K562 (cell line): Measurements from ENCODE around the gene FBXO48. TPM values are rescaled to one million over a fixed set of nuclear protein-coding genes. Genes with fewer than 3 reads are reported as not detected.
A peak's percentile ranks its signal among the peaks of the same experiment; 100 is the strongest.

Experiments used
- ATAC-seq: fragments of 200-7000 bp; cut with Tn5 transposase; 3 replicates; pipeline ENCODE4 v1.9.1; 2020; ENCODE audit warnings: moderate library complexity
- BruUV-seq: library from RNA; stranded (reverse); fragments of 400-500 nt; replicated peaks from 2 replicates; lab custom pipeline; 2021; lab: Mats Ljungman, UMichigan
- CTCF ChIA-PET: fragments of 300-600 bp; formaldehyde crosslinking; extraction: SDS; loops from one replicate; lab custom pipeline; 2021; ENCODE audit warnings: low intra/inter-chr PET ratio; lab: Yijun Ruan, JAX
- POLR2A ChIA-PET: fragments of 300-600, 350-650 bp; sonication (Branson Sonifier 250); formaldehyde crosslinking; extraction: SDS; loops from one replicate; lab custom pipeline; 2021; ENCODE audit warnings: antibody characterized with exemption, inconsistent platforms; lab: Yijun Ruan, JAX
- DNase-seq, 4 experiments: peaks; one replicate each; pipeline versions ENCODE4 v3.0.0 to v3.0.0-alpha.2; 2011 to 2018; ENCODE audit warnings: low spot score in 3 of 4, mixed read lengths in 3 of 4; ENCODE audit errors: extremely low read depth in 1 of 4
- FAIRE-seq: peaks from 2 replicates; lab custom pipeline; 2011; peaks lifted over from hg19 to GRCh38; lab: Jason Lieb, UNC
- H2AFZ ChIP-seq: 2 replicates; pipeline ENCODE4 v1.6.0; 2011; ENCODE audit warnings: low read depth, low read length, control low read depth, inconsistent platforms
- H3K27ac ChIP-seq: fragments of 200-600 bp; 3 replicates; pipeline ENCODE4 v1.8.0; 2011; ENCODE audit warnings: low read depth, mild to moderate bottlenecking, control low read depth, inconsistent platforms, low read length, moderate library complexity, mixed read lengths; ENCODE audit errors: extremely low read depth
- H3K27me3 ChIP-seq, 2 experiments: fragments of 300-600 bp in 1 of 2; 2 replicates in 1 of 2; 3 replicates in 1 of 2; pipeline versions ENCODE4 v1.6.0 to v1.8.0; 2011; ENCODE audit warnings: inconsistent platforms in 2 of 2, low read length in 2 of 2, mild to moderate bottlenecking in 1 of 2, mixed read lengths in 1 of 2, moderate library complexity in 1 of 2; ENCODE audit not compliant: control insufficient read depth in 2 of 2, insufficient read depth in 2 of 2
- H3K36me3 ChIP-seq: fragments of 300-600 bp; 3 replicates; pipeline ENCODE4 v1.8.0; 2011; ENCODE audit warnings: mild to moderate bottlenecking, low read length, inconsistent platforms; ENCODE audit not compliant: control insufficient read depth, insufficient read depth
- H3K4me1 ChIP-seq, 2 experiments: fragments of 200-600 bp in 1 of 2; replicated peaks in 1 of 2; 2 replicates in 1 of 2; 3 replicates in 1 of 2; pipeline versions ENCODE4 v1.5.1 to v1.8.0; 2011; ENCODE audit warnings: inconsistent platforms in 2 of 2, low read length in 2 of 2, mild to moderate bottlenecking in 1 of 2, mixed read lengths in 1 of 2, moderate library complexity in 1 of 2; ENCODE audit not compliant: control insufficient read depth in 2 of 2, insufficient read depth in 2 of 2
- H3K4me2 ChIP-seq: 2 replicates; pipeline ENCODE4 v1.6.1; 2011; ENCODE audit warnings: low read length, control low read depth, inconsistent platforms, mixed read lengths; ENCODE audit not compliant: insufficient read depth
- H3K4me3 ChIP-seq: fragments of 200-600 bp; sonication (generic), shearing (Covaris generic); 2 replicates; pipeline ENCODE4 v1.5.1; 2016; ENCODE audit warnings: control low read depth, inconsistent platforms
- H3K79me2 ChIP-seq: fragments of 200-600 bp; 3 replicates; pipeline ENCODE4 v1.8.0; 2011; ENCODE audit warnings: low read length, inconsistent platforms; ENCODE audit not compliant: control insufficient read depth, insufficient read depth
- H3K9ac ChIP-seq, 2 experiments: 2 replicates each; pipeline versions ENCODE4 v1.6.0 to v1.6.1; 2011; ENCODE audit warnings: low read depth in 2 of 2, low read length in 2 of 2, control low read depth in 1 of 2, inconsistent platforms in 1 of 2, mild to moderate bottlenecking in 1 of 2, mixed read lengths in 1 of 2; ENCODE audit not compliant: insufficient read depth in 1 of 2
- H3K9me1 ChIP-seq: one replicate; pipeline ENCODE4 v1.6.0; 2011; ENCODE audit warnings: inconsistent platforms, mild to moderate bottlenecking, low read length, moderate library complexity; ENCODE audit not compliant: control insufficient read depth, insufficient read depth
- H3K9me3 ChIP-seq: replicated peaks from 2 replicates; pipeline ENCODE4 v1.5.1; 2011; ENCODE audit warnings: low read depth, low read length, inconsistent platforms; ENCODE audit not compliant: control insufficient read depth, insufficient read depth
- H4K20me1 ChIP-seq: replicated peaks from 2 replicates; pipeline ENCODE4 v1.6.1; 2011; ENCODE audit warnings: low read length, inconsistent platforms, mixed read lengths; ENCODE audit not compliant: control insufficient read depth, insufficient read depth
- ATF1 ChIP-seq, 2 experiments: fragments of 450-650 bp in 1 of 2; IDR thresholded peaks; 2 replicates each; pipeline ENCODE4 v1.6.1; 2016; ENCODE audit warnings: missing compliant biosample characterization in 1 of 2, missing genetic modification characterization in 1 of 2
- BMI1 ChIP-seq: fragments of 150-350 bp; IDR thresholded peaks from 2 replicates; pipeline ENCODE4 v1.6.1; 2014; ENCODE audit warnings: low read length
- BRCA1 ChIP-seq, 2 experiments: fragments of 450-650 bp in 1 of 2; sonication (generic) in 1 of 2; formaldehyde crosslinking in 1 of 2; IDR thresholded peaks; 2 replicates each; pipeline versions ENCODE4 v1.5.0 to v1.6.1; 2017 to 2020; ENCODE audit warnings: mild to moderate bottlenecking in 1 of 2, missing genetic modification reagents in 1 of 2
- C11orf30 ChIP-seq: fragments of 450-650 bp; IDR thresholded peaks from 2 replicates; pipeline ENCODE4 v1.6.1; 2016; ENCODE audit warnings: low read depth, mild to moderate bottlenecking
- CEBPB ChIP-seq: fragments of 450-650 bp; IDR thresholded peaks from 2 replicates; pipeline ENCODE4 v1.6.1; 2016; ENCODE audit warnings: missing genetic modification characterization, missing compliant biosample characterization
- CEBPG ChIP-seq, 3 experiments: fragments of 200-800 bp in 1 of 3; sonication (Bioruptor generic) in 1 of 3; sonication (generic) in 1 of 3; formaldehyde crosslinking in 1 of 3; IDR thresholded peaks in 2 of 3; conservative IDR thresholded peaks in 1 of 3; 2 replicates each; pipeline versions ENCODE4 v1.6.1 to v1.8.0; 2016 to 2022; ENCODE audit warnings: missing compliant biosample characterization in 2 of 3, missing genetic modification characterization in 2 of 3, mild to moderate bottlenecking in 1 of 3, missing genetic modification reagents in 1 of 3
- CHCHD3 ChIP-seq: fragments of 250-450 bp; sonication (Bioruptor Pico); IDR thresholded peaks from 2 replicates; pipeline ENCODE4 v2.1.2; 2022; ENCODE audit warnings: mild to moderate bottlenecking
- DPF2 ChIP-seq: fragments of 450-650 bp; IDR thresholded peaks from 2 replicates; pipeline ENCODE4 v1.6.1; 2016
- EP300 ChIP-seq: IDR thresholded peaks from 2 replicates; pipeline ENCODE4 v1.6.1; 2012; ENCODE audit warnings: low read length, improper control_type of control experiment
- FOSL1 ChIP-seq: fragments of 200-800 bp; sonication (Bioruptor generic); conservative IDR thresholded peaks from 2 replicates; pipeline ENCODE4 v1.6.1; 2016; ENCODE audit warnings: missing genetic modification characterization, missing compliant biosample characterization
- FUS ChIP-seq: fragments of 200-400 bp; formaldehyde crosslinking; optimal IDR thresholded peaks from 2 replicates; pipeline ENCODE3; 2017; ENCODE audit warnings: low read depth, low read length
- GTF2F1 ChIP-seq: IDR thresholded peaks from 2 replicates; pipeline ENCODE4 v1.6.1; 2011; ENCODE audit warnings: low read depth, low read length, improper control_type of control experiment
- KDM1A ChIP-seq, 2 experiments: fragments of 450-650 bp; IDR thresholded peaks; 2 replicates each; pipeline ENCODE4 v1.6.1; 2016; ENCODE audit warnings: mild to moderate bottlenecking in 2 of 2
- NCOA6 ChIP-seq: fragments of 450-650 bp; IDR thresholded peaks from 2 replicates; pipeline ENCODE4 v1.6.1; 2017; ENCODE audit warnings: mild to moderate bottlenecking
- NUFIP1 ChIP-seq: fragments of 450-650 bp; IDR thresholded peaks from 2 replicates; pipeline ENCODE4 v1.6.1; 2018; ENCODE audit not compliant: partially characterized antibody
- PRMT5 ChIP-seq: sonication (generic); formaldehyde crosslinking; IDR thresholded peaks from 2 replicates; pipeline ENCODE4 v1.5.0; 2020; ENCODE audit warnings: missing genetic modification reagents
- RFX1 ChIP-seq: fragments of 450-650 bp; IDR thresholded peaks from 2 replicates; pipeline ENCODE4 v1.6.1; 2016; ENCODE audit warnings: mild to moderate bottlenecking, moderate library complexity
- SIRT6 ChIP-seq: IDR thresholded peaks from one replicate; pipeline ENCODE4 v1.6.1; 2012; ENCODE audit warnings: low read depth, mild to moderate bottlenecking, control low read depth, inconsistent platforms, low read length, moderate library complexity
- SMARCA4 ChIP-seq: fragments of 450-650 bp; IDR thresholded peaks from 2 replicates; pipeline ENCODE4 v1.6.1; 2016
- SOX6 ChIP-seq: fragments of 450-650 bp; IDR thresholded peaks from 2 replicates; pipeline ENCODE4 v1.6.1; 2014; ENCODE audit warnings: mild to moderate bottlenecking
- ZNF561 ChIP-seq: fragments of 450-650 bp; formaldehyde crosslinking; conservative IDR thresholded peaks from 2 replicates; pipeline ENCODE4 v1.4.0; 2020; ENCODE audit warnings: mild to moderate bottlenecking, moderate library complexity
- WGBS: fragments of 100-300 bp; shearing (Covaris generic); methylation state at CpG from one replicate; pipeline ENCODE4 v1.1.6; 2016; ENCODE audit warnings: low coverage, mixed read lengths; ENCODE audit not compliant: insufficient coverage; ENCODE audit errors: missing lambda C conversion rate; 5-methylcytosine and 5-hydroxymethylcytosine counted together
- in situ Hi-C: fragments of 300-500 bp; cut with MboI; formaldehyde crosslinking; loops from 4 replicates; pipeline ENCODE4 v1.15.0; 2018; ENCODE audit warnings: inconsistent platforms, mixed read lengths
- intact Hi-C: fragments of 100-400 bp; cut with micrococcal nuclease; formaldehyde crosslinking; loops from 2 replicates; pipeline ENCODE4 v1.14.2; 2022
- polyA plus RNA-seq, 8 experiments: library from polyadenylated mRNA; depleted of rRNA in 4 of 8; stranded (reverse) in 5 of 8; unstranded in 3 of 8; fragments of >200 nt; fragmentation: Nextera tagmentation in 2 of 8; fragmentation: Illumina TruSeq in 1 of 8; extraction: Ambion mirVana in 2 of 8; extraction: Trizol in 1 of 8; gene quantifications; 2 replicates each; pipeline versions ENCODE4 v1.2.1 to v1.2.3, GENCODE V29; 2011 to 2014; ENCODE audit warnings: inconsistent platforms in 1 of 8, missing spikeins in 1 of 8
- total RNA-seq, 7 experiments: library from RNA; depleted of rRNA in 6 of 7; stranded (reverse); fragments of >200 nt in 6 of 7; fragmentation: Illumina TruSeq in 2 of 7; extraction: Trizol in 2 of 7; gene quantifications; 2 replicates each; pipeline versions ENCODE4 v1.2.1 to v1.2.3, GENCODE V29; 2011 to 2021; ENCODE audit warnings: low replicate concordance in 1 of 7
- TF ChIP-seq, protein P1 (sequence below), 2 experiments: fragments of 450-650 bp in 1 of 2; sonication (generic) in 1 of 2; formaldehyde crosslinking in 1 of 2; IDR thresholded peaks in 1 of 2; conservative IDR thresholded peaks in 1 of 2; 2 replicates each; pipeline versions ENCODE4 v1.6.1 to v1.8.1; 2016 to 2023; ENCODE audit warnings: mild to moderate bottlenecking in 2 of 2, moderate library complexity in 2 of 2, inconsistent platforms in 1 of 2, missing genetic modification reagents in 1 of 2
- TF ChIP-seq, protein P2 (sequence below): fragments of 450-650 bp; IDR thresholded peaks from 2 replicates; pipeline ENCODE4 v1.6.1; 2016

FBXO48 gene
- total and polyA plus RNA-seq, 9 of the 15 experiments (the other 6 are each of a cell fraction or from before 2014, with no cell fraction given) = 0.36 to 1.8 (median 0.73) TPM

DNA sequence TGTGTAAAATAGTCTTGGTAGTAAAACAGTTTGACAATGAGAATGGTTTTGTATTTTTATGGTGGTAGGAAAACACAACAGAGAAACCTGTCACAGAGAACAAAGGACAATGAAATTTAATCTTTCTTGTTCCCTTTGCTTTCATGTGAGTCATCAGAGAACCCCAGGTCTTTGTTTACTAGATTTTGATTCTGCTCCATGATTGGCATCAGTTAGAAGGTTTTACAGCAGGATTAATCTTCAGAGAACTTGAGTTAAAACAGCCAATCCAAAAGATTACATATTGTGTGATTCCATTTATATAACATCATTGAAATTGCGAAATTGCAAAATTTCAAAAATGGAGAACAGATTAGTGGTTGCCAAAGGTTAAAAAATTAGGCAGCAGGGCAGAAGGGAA lies 2.8 kb upstream of the FBXO48 start:
- no peaks in the 10 kb centered on the region for H3K27me3 ChIP-seq
- peaks cover 8 to 23% of the 10 kb centered on the region in 2 experiments; a peak in 3 of 5 replicates for H3K4me1 ChIP-seq
- BruUV-seq = no TSS peak
- H3K27ac ChIP-seq = no peak overlapping the region
- WGBS = 50% methylated on average over 1 of the region's 1 CpG
- in situ Hi-C loops (loop anchor here (5.0 to 10.0 kb wide), 2 partner anchors 365 to 447 kb away; no protein-coding TSS in a partner anchor), intact Hi-C loops (no loop called here)
- FAIRE-seq (no peak), DNase-seq (no peak), ATAC-seq (no peak)
- no peaks in the 10 kb centered on the region for H3K9me1 ChIP-seq
- no peaks in the 10 kb centered on the region for H4K20me1 ChIP-seq
- no peaks in the 10 kb centered on the region for H3K36me3 ChIP-seq
- no peak overlapping the region for H3K4me2 ChIP-seq
- peak overlapping the region; percentile 10; the same call in 1 of the 2 replicates for H2AFZ ChIP-seq
- ChIA-PET POLR2A (interaction anchor here (1.3 kb wide), 1 partner anchor 16 kb away, joined by 4 read pairs; no protein-coding TSS in a partner anchor), CTCF (no interaction called here)
- no peak overlapping the region for H3K9ac ChIP-seq
- H3K79me2 ChIP-seq = peaks cover 3% of the 10 kb centered on the region; the same call in 2 of the 3 replicates
- H3K9me3 ChIP-seq = no peaks in the 10 kb centered on the region
- H3K4me3 ChIP-seq = no peak overlapping the region
- TF ChIP-seq ATF1 (CRISPR knock-in tag; IDR thresholded peaks at IDR 0.05) (no peak), ATF1 (tag; IDR thresholded peaks at IDR 0.05) (no peak), KDM1A (IDR thresholded peaks at IDR 0.05) (peak in 1 of 2 experiments; percentile 56; a peak in 1 of 4 replicates), ZNF561 (no peak), DPF2 (0 out of 2 replicates have a peak, but pooled peaks have one; percentile 19), GTF2F1 (no peak), C11orf30 (peak; percentile 24; the same call in 1 of the 2 replicates), NUFIP1 (no peak), RFX1 (0 out of 2 replicates have a peak, but pooled peaks have one; percentile 8), FOSL1 (peak; percentile 73), NCOA6 (no peak), BMI1 (no peak), CHCHD3 (CRISPR knock-in tag) (no peak), FUS (no peak), CEBPG (CRISPR knock-in tag; IDR thresholded peaks at IDR 0.05) (no peak), CEBPG (tag; conservative IDR thresholded peaks at IDR 0.05 in 1 of 2, IDR thresholded peaks at IDR 0.05 in 1 of 2) (peak; percentile 76 to 83), EP300 (no peak), BRCA1 (IDR thresholded peaks at IDR 0.05) (no peak), BRCA1 (CRISPR knock-in tag; IDR thresholded peaks at IDR 0.05) (no peak), SIRT6 (no peak), PRMT5 (CRISPR knock-in tag) (no peak), SMARCA4 (peak; percentile 49; the same call in 1 of the 2 replicates), SOX6 (peak; percentile 84), CEBPB (peak; percentile 90)
- TF ChIP-seq, protein P1, sequence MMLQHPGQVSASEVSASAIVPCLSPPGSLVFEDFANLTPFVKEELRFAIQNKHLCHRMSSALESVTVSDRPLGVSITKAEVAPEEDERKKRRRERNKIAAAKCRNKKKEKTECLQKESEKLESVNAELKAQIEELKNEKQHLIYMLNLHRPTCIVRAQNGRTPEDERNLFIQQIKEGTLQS (IDR thresholded peaks at IDR 0.05) = peak; percentile 55; the same call in 1 of the 2 replicates
- TF ChIP-seq, protein P1 (CRISPR knock-in tag; conservative IDR thresholded peaks at IDR 0.05) = no peak
- TF ChIP-seq, protein P2, sequence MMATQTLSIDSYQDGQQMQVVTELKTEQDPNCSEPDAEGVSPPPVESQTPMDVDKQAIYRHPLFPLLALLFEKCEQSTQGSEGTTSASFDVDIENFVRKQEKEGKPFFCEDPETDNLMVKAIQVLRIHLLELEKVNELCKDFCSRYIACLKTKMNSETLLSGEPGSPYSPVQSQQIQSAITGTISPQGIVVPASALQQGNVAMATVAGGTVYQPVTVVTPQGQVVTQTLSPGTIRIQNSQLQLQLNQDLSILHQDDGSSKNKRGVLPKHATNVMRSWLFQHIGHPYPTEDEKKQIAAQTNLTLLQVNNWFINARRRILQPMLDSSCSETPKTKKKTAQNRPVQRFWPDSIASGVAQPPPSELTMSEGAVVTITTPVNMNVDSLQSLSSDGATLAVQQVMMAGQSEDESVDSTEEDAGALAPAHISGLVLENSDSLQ = peak; percentile 49; the same call in 1 of the 2 replicates
